CD1c-positive myeloid dendritic cell (primary cell): Measurements from ENCODE around the gene SALL1.

Experiments used
- DNase-seq: peaks from one replicate; pipeline ENCODE4 v3.0.0-alpha.2; 2016; ENCODE audit errors: extremely low spot score

The SALL1 gene

GRCh38 chr16:51156807-51157200 is 5.7 kb upstream of the SALL1 start:
- DNase-seq = no peak

GRCh38 chr16:51155820-51156806 is 5.0 kb upstream of the SALL1 start:
- DNase-seq = no peak

- no peak for DNase-seq
These were observed 4.1 kb upstream of the SALL1 start for GRCh38 chr16:51155199-51155607.

GRCh38 chr16:51154271-51155171 is 3.5 kb upstream of the SALL1 start:
- DNase-seq = no peak

- no peak for DNase-seq
These were observed 2.5 kb upstream of the SALL1 start for GRCh38 chr16:51153577-51154031.

GRCh38 chr16:51152691-51153576 is 1.9 kb upstream of the SALL1 start:
- DNase-seq = no peak

- no peak for DNase-seq
These were observed 1.0 kb upstream of the SALL1 start for GRCh38 chr16:51151961-51152663.

- no peak for DNase-seq
These were observed 428 bp upstream of the SALL1 start for GRCh38 chr16:51151435-51151960.

GRCh38 chr16:51150165-51150887 is 744 bp downstream of the SALL1 start:
- no peak for DNase-seq

- no peak for DNase-seq
These were observed 1.3 kb downstream of the SALL1 start for GRCh38 chr16:51149721-51150164.

GRCh38 chr16:51149251-51149661 is 1.8 kb downstream of the SALL1 start:
- no peak for DNase-seq

- no peak for DNase-seq
These were observed 2.3 kb downstream of the SALL1 start for GRCh38 chr16:51148678-51149228.

- DNase-seq = no peak
These were observed 3.0 kb downstream of the SALL1 start for GRCh38 chr16:51147776-51148677.

- DNase-seq = no peak
These were observed 4.7 kb downstream of the SALL1 start for GRCh38 chr16:51146256-51146924.

GRCh38 chr16:51144203-51144602 is 6.9 kb downstream of the SALL1 start:
- no peak for DNase-seq

- DNase-seq = no peak
These were observed 7.7 kb downstream of the SALL1 start for GRCh38 chr16:51143196-51143977.

GRCh38 chr16:51141541-51141940 is 9.5 kb downstream of the SALL1 start:
- DNase-seq = no peak
